H9 (cell line): Measurements from ENCODE around the gene RANBP17. TPM values are rescaled to one million over a fixed set of nuclear protein-coding genes. Genes with fewer than 3 reads are reported as not detected.

ENCODE experiments used
- DNase-seq: peaks from one replicate; pipeline ENCODE4 v3.0.0-alpha.2; 2017
- H2AFZ ChIP-seq: one replicate; pipeline ENCODE4 v1.6.1; 2013; ENCODE audit warnings: mild to moderate bottlenecking, low read length, control low read depth, moderate library complexity
- H2AK5ac ChIP-seq: 2 replicates; pipeline ENCODE4 v1.6.1; 2013; ENCODE audit warnings: low read length, control low read depth, mixed read lengths; ENCODE audit not compliant: insufficient read length
- H2BK120ac ChIP-seq: one replicate; pipeline ENCODE4 v1.6.1; 2013; ENCODE audit warnings: low read depth, mild to moderate bottlenecking, low read length, control low read depth, inconsistent platforms; ENCODE audit not compliant: poor library complexity, severe bottlenecking
- H2BK12ac ChIP-seq: 2 replicates; pipeline ENCODE4 v1.6.1; 2013; ENCODE audit warnings: low read length, control low read depth, mixed read lengths, low read depth; ENCODE audit not compliant: insufficient read length
- H2BK15ac ChIP-seq: 2 replicates; pipeline ENCODE4 v1.6.1; 2013; ENCODE audit warnings: low read depth, low read length, control low read depth
- H2BK20ac ChIP-seq: one replicate; pipeline ENCODE4 v1.6.1; 2013; ENCODE audit warnings: low read depth, mild to moderate bottlenecking, low read length, control low read depth, inconsistent platforms; ENCODE audit not compliant: poor library complexity, severe bottlenecking
- H2BK5ac ChIP-seq: 2 replicates; pipeline ENCODE4 v1.6.1; 2013; ENCODE audit warnings: low read length, control low read depth, mixed read lengths; ENCODE audit not compliant: insufficient read length
- H3K14ac ChIP-seq: 2 replicates; pipeline ENCODE4 v1.6.1; 2013; ENCODE audit warnings: low read length, control low read depth; ENCODE audit not compliant: insufficient read depth
- H3K18ac ChIP-seq: 2 replicates; pipeline ENCODE4 v1.6.1; 2013; ENCODE audit warnings: low read depth, mild to moderate bottlenecking, mixed read lengths, low read length, control low read depth; ENCODE audit not compliant: insufficient read length
- H3K23ac ChIP-seq: 2 replicates; pipeline ENCODE4 v1.6.1; 2013; ENCODE audit warnings: low read length, control low read depth, mixed read lengths, low read depth; ENCODE audit not compliant: insufficient read length
- H3K23me2 ChIP-seq: 2 replicates; pipeline ENCODE4 v1.6.1; 2013; ENCODE audit warnings: low read depth, mild to moderate bottlenecking, mixed read lengths, low read length, control low read depth; ENCODE audit not compliant: insufficient read length, poor library complexity, severe bottlenecking
- H3K27ac ChIP-seq: 2 replicates; pipeline ENCODE4 v1.5.1; 2013; ENCODE audit warnings: low read length, control low read depth, mixed read lengths, low read depth; ENCODE audit not compliant: insufficient read length
- H3K27me3 ChIP-seq: 2 replicates; pipeline ENCODE4 v1.6.1; 2013; ENCODE audit warnings: low read length, control low read depth, inconsistent platforms; ENCODE audit not compliant: insufficient read depth
- H3K4ac ChIP-seq: 2 replicates; pipeline ENCODE4 v1.6.1; 2013; ENCODE audit warnings: low read depth, mild to moderate bottlenecking, control low read depth, inconsistent platforms, low read length, moderate library complexity
- H3K4me1 ChIP-seq: 2 replicates; pipeline ENCODE4 v1.6.1; 2013; ENCODE audit warnings: low read length, control low read depth, inconsistent platforms; ENCODE audit not compliant: insufficient read depth
- H3K4me2 ChIP-seq: 2 replicates; pipeline ENCODE4 v1.6.1; 2013; ENCODE audit warnings: low read length, control low read depth, mixed read lengths; ENCODE audit not compliant: insufficient read length, insufficient read depth
- H3K56ac ChIP-seq: 2 replicates; pipeline ENCODE4 v1.6.1; 2013; ENCODE audit warnings: low read depth, mild to moderate bottlenecking, mixed read lengths, low read length, control low read depth; ENCODE audit not compliant: insufficient read length
- H3K79me1 ChIP-seq: 2 replicates; pipeline ENCODE4 v1.6.1; 2013; ENCODE audit warnings: low read depth, mild to moderate bottlenecking, moderate library complexity, low read length, control low read depth, inconsistent platforms; ENCODE audit not compliant: insufficient read depth, poor library complexity, severe bottlenecking
- H3K79me2 ChIP-seq: 2 replicates; pipeline ENCODE4 v1.6.1; 2013; ENCODE audit warnings: low read length, control low read depth, inconsistent platforms; ENCODE audit not compliant: insufficient read depth
- H3K9ac ChIP-seq: 2 replicates; pipeline ENCODE4 v1.6.1; 2013; ENCODE audit warnings: low read length, control low read depth, mixed read lengths; ENCODE audit not compliant: insufficient read length; ENCODE audit errors: extremely low read depth
- H3K9me3 ChIP-seq: one replicate; pipeline ENCODE4 v1.6.1; 2013; ENCODE audit warnings: low read depth, low read length, inconsistent platforms; ENCODE audit not compliant: control insufficient read depth
- H3T11ph ChIP-seq: one replicate; pipeline ENCODE4 v1.6.1; 2013; ENCODE audit warnings: mild to moderate bottlenecking, low read length, control low read depth, inconsistent platforms
- H4K20me1 ChIP-seq: one replicate; pipeline ENCODE4 v1.6.1; 2013; ENCODE audit not compliant: control insufficient read depth, insufficient read length, insufficient read depth
- H4K5ac ChIP-seq: 2 replicates; pipeline ENCODE4 v1.6.1; 2013; ENCODE audit warnings: low read depth, mild to moderate bottlenecking, mixed read lengths, low read length, control low read depth; ENCODE audit not compliant: insufficient read length
- H4K8ac ChIP-seq: replicated peaks from 2 replicates; pipeline ENCODE4 v1.6.1; 2013; ENCODE audit warnings: low read length, control low read depth, mixed read lengths, low read depth; ENCODE audit not compliant: insufficient read length
- H4K91ac ChIP-seq: 2 replicates; pipeline ENCODE4 v1.6.1; 2013; ENCODE audit warnings: low read depth, mild to moderate bottlenecking, moderate library complexity, mixed read lengths, low read length, control low read depth; ENCODE audit not compliant: insufficient read length
- H3K27ac Mint-ChIP-seq, 3 experiments: 2 replicates in 2 of 3; 3 replicates in 1 of 3; pipeline ENCODE4 v1.8.0; 2020 to 2021; ENCODE audit warnings: mixed read lengths in 3 of 3, mild to moderate bottlenecking in 1 of 3, moderate library complexity in 1 of 3
- H3K27me3 Mint-ChIP-seq: 2 replicates; pipeline ENCODE4 v1.8.0; 2021; ENCODE audit warnings: low read depth, mild to moderate bottlenecking, moderate library complexity, mixed read lengths
- H3K36me3 Mint-ChIP-seq, 3 experiments: 2 replicates in 2 of 3; 3 replicates in 1 of 3; pipeline ENCODE4 v1.8.0; 2020 to 2021; ENCODE audit warnings: low read depth in 3 of 3, mixed read lengths in 3 of 3; ENCODE audit not compliant: insufficient read depth in 1 of 3
- H3K4me1 Mint-ChIP-seq, 2 experiments: 2 replicates each; pipeline ENCODE4 v1.8.0; 2020; ENCODE audit warnings: mixed read lengths in 2 of 2
- H3K4me3 Mint-ChIP-seq, 2 experiments: 2 replicates in 1 of 2; 3 replicates in 1 of 2; pipeline ENCODE4 v1.8.0; 2020 to 2021; ENCODE audit warnings: mild to moderate bottlenecking in 2 of 2, mixed read lengths in 2 of 2, moderate library complexity in 1 of 2
- H3K9me3 Mint-ChIP-seq, 2 experiments: 2 replicates in 1 of 2; 3 replicates in 1 of 2; pipeline ENCODE4 v1.8.0; 2020; ENCODE audit warnings: mild to moderate bottlenecking in 2 of 2, mixed read lengths in 2 of 2, moderate library complexity in 1 of 2
- CTCF ChIP-seq: fragments of 200-600 bp; sonication (generic); conservative IDR thresholded peaks from 3 replicates; pipeline ENCODE4 v1.8.0; 2021; ENCODE audit warnings: antibody characterized with exemption, mild to moderate bottlenecking
- WGBS: extraction: QIAGEN DNeasy Blood & Tissue Kit; methylation state at CpG from one replicate; pipeline ENCODE4 v1.1.7; 2013; ENCODE audit warnings: missing lambda C conversion rate, low lambda C conversion rate, mixed read lengths; ENCODE audit not compliant: insufficient read length; ENCODE audit errors: extremely low coverage; 5-methylcytosine and 5-hydroxymethylcytosine counted together
- total RNA-seq: library from RNA; stranded (reverse); gene quantifications from 2 replicates; pipeline ENCODE4 v1.2.1, GENCODE V29; 2021

Gene RANBP17
- total RNA-seq, 1 experiment from 2014 or later, result 16.5 TPM

GRCh38 chr5:171300358-171300757, 438.5 kb downstream of the RANBP17 start:
- H3K27me3 ChIP-seq, result peaks cover 25% of the 10 kb centered on the region; the same call in 1 of the 2 replicates
- H3K23ac ChIP-seq, result no peak overlapping the region
- H2BK5ac ChIP-seq, result no peak overlapping the region
- WGBS, result no CpG with 5 or more reads among the region's 7 CpGs
- Mint-ChIP-seq H3K4me1 (peaks cover 5% of the 10 kb centered on the region in 2 experiments; a peak in 3 of 4 replicates), H3K27ac (no peak overlapping the region), H3K27me3 (peaks cover 80% of the 10 kb centered on the region), H3K4me3 (no peak overlapping the region), H3K36me3 (peaks cover 0 to 1% (median 0%) of the 10 kb centered on the region in 3 experiments; a peak in 1 of 7 replicates), H3K9me3 (no peaks in the 10 kb centered on the region)
- TF ChIP-seq CTCF, result no peak
- H3K18ac ChIP-seq, result no peak overlapping the region
- no peak overlapping the region for H3K56ac ChIP-seq
- no peak overlapping the region for H4K91ac ChIP-seq
- H4K8ac ChIP-seq, result no peak overlapping the region
- H2BK120ac ChIP-seq, result no peak overlapping the region
- H3K9me3 ChIP-seq, result no peaks in the 10 kb centered on the region
- H2BK20ac ChIP-seq, result no peak overlapping the region
- no peak for DNase-seq
- H3K23me2 ChIP-seq, result no peaks in the 10 kb centered on the region
- H3K79me2 ChIP-seq, result no peaks in the 10 kb centered on the region
- H3K79me1 ChIP-seq, result no peaks in the 10 kb centered on the region
- no peak overlapping the region for H3K9ac ChIP-seq
- no peak overlapping the region for H3K27ac ChIP-seq
- H3K4ac ChIP-seq, result no peak overlapping the region
- H3K14ac ChIP-seq, result no peak overlapping the region
- no peak overlapping the region for H2BK12ac ChIP-seq
- no peak overlapping the region for H4K5ac ChIP-seq
- H3K4me2 ChIP-seq, result no peak overlapping the region
- H4K20me1 ChIP-seq, result no peaks in the 10 kb centered on the region
- no peaks in the 10 kb centered on the region for H3K4me1 ChIP-seq
- H2BK15ac ChIP-seq, result no peak overlapping the region
- no peak overlapping the region for H3T11ph ChIP-seq
- H2AFZ ChIP-seq, result no peak overlapping the region
- no peak overlapping the region for H2AK5ac ChIP-seq
